Activated CD4-positive, alpha-beta T cell treated with anti-CD3 and anti-CD28 coated beads, Interleukin-2, amount 50 U/mL, for 24 hours (primary cell): ENCODE measurements around the gene EHMT1.

Experiments used
- DNase-seq, 2 donors: peaks; one replicate each; pipeline ENCODE4 v3.0.0-alpha.2; 2020; ENCODE audit warnings: low read depth in 1 of 2, low spot score in 1 of 2

The EHMT1 gene

DNA sequence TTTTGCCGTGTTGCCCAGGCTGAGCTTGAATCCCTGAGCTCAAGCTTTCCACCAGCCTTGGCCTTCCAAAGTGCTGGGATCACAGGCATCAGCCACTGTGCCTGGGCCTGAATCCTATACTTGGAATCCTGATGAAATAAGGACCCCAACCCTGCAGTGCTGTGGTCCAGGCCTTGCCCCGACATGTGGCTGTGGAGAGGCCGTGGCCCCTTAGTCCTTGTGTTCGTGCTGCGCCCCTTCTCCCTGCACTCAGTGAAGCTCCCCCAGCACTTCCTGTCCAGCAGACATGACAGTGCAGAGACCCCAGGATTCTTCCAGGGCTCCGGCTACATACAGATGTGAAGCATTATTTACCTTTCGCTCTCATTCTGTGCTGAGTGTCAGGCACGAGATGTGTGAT, 52.9 kb downstream of the EHMT1 start:
- DNase-seq: no peak

- peak in 1 of 2 donors; percentile 33 for DNase-seq
Measured at GRCh38 chr9:137672907-137673791, 54.3 kb downstream of the EHMT1 start.

DNA sequence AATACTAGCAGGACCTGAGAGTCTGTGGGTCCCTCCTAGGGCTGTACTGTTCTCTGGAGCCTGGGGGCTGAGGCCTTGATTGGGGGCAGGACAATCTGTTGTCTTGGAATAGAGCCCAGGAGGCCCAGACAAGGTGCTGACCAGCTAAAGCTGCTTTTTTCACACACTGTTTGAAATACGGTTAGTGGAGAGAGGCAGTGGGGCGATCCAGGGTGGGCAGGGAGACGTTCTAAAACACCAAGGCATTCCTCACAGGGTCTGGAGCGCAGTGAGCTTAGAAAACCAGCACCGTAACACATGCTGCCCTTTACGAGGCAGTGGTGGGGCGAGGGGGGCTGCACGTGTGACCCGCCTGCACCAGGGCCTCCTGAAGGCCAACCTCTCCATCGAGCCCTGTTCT, 55.1 kb downstream of the EHMT1 start:
- no peak for DNase-seq

GRCh38 chr9:137674307-137674975, 55.6 kb downstream of the EHMT1 start:
- DNase-seq: no peak

DNA sequence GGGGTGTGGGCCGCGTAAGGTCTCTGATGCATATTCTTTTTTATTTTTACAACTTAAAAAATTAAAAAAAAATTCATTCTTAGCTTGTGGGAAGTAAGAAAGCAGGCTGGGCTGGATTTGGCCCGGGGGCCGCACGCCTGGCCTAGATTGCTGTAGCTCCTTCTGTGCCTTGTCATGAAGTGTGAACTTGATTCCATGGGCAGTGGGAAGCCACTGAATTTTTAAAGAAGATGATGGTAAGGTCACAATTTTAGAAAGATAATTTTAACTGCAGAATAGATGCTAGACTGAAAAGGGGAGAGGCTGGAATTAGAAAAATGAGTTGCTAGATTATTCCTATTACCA, 56.1 kb downstream of the EHMT1 start:
- DNase-seq: no peak

DNA sequence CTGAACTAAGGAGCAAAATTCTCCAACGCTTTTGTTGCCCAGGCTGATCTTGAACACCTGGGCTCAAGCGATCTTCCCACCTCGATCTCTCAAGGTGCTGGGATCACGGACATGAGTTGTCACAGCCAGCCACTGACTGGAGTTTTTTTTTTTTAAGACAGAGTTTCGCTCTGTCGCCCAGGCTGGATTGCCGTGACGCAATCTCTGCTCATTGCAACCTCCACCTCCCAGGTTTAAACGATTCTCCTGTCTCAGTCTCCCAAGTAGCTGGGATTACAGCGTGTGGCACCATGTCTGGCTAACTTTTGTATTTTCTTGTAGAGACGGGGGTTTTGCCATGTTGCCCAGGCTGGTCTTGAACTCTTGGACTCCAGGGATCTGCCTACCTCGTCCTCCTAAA, 58.2 kb downstream of the EHMT1 start:
- DNase-seq: no peak

GRCh38 chr9:137678202-137678601, 59.4 kb downstream of the EHMT1 start:
- no peak for DNase-seq

- no peak for DNase-seq
Measured at GRCh38 chr9:137679249-137679648, 60.4 kb downstream of the EHMT1 start.

DNA sequence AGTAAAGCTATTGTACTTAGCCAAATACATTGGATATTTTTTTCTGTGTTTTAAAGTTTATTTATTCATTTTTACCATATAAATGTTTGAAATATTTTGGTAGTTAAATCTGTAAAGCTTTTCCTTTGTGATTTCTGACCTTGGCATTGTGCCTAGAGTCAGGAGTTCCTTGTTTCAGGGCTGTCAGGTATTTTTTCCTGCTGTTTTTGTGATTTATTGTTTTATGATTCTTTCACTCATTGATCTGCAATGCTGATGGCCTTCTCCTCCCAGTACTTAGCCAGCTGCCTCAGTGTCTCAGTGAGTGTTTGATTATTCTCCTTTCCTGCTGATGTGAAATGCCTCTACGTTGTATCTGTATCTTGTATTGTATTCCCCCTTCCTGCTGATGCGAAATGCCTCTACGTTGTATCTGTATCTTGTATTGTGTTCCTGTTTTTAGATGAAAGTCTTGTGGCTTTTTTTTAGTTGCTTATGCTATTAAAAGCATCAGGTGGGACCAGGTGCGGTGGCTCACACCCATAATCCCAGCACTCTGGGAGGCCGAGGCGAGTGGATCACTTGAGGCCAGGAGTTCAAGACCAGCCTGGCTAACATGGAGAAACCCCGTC, 61.0 kb downstream of the EHMT1 start:
- no peak for DNase-seq

DNA sequence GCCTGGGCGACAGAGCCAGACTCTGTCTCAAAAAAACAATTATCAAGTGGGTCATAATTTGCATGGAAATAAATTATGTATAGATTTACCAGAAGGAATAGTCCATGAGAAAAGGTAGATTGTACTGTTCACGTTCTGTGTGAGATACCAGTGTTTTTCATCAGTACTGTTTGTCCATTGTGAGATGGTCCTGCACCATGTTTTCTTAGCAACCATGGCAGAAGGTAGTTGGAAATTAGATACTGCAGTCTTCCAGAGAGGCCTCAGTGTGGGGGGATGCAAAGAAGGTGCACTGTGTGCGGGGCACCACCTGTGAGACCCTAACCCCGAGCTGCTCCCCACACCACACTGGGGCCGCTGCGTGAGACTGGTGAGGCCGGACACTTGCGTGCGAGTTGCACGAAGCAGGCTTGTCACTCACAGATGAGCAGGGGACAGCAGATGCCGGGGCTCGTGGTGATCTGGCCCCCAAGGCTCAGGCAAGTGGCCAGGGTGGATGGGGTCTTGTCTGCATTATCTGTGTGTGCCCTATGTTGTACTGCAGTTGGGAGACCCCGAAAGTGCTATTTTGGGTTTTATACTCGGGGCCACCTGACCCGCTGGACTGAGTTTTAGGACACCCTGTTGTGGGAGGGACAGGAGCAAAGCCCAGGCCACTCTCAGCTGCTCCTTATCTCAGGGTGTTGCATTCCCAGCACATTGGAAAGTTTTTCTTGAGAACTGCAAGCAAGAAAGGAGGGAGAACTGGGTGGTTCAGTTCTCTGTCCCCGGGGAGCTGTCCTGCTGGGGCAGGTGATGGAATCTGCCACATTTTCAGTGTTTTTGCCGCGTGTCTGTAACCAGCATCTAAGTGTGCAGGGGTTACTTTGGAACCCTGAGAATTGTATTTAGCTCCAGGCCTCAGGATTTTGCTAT, 61.9 kb downstream of the EHMT1 start:
- DNase-seq: no peak

DNA sequence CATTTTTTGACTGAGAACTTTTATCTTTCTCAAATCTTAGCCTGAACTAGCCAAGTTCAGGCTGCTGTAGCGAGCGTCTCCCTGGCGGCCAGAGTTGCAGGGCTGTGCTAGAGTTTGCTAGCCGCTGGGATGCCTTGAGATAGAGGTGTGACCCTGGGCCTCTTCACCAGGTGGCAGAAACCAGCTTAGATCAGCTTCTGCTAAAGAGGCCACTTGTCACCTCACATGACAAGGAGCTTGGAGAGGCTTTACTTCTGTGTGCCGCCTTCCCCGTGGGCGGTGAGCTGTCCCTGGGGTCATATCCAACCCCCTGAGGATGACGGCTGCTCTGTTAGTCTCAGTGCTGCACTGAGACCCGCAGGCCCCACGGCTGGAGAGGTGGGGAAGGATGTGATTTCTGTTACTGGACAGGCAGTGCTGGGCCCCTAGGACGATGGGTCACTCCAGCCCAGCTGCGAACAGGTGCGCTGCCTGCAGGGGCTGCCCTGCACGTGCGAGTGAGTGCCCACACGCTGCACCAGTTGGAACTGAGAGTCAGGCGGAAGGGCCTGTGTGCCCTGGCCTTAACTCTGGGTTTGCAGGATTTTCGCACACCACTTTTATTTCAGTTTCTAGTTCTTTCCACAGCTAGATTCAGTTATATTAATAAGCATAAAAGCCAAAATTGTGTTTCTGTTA, 63.8 kb downstream of the EHMT1 start:
- DNase-seq: no peak

DNA sequence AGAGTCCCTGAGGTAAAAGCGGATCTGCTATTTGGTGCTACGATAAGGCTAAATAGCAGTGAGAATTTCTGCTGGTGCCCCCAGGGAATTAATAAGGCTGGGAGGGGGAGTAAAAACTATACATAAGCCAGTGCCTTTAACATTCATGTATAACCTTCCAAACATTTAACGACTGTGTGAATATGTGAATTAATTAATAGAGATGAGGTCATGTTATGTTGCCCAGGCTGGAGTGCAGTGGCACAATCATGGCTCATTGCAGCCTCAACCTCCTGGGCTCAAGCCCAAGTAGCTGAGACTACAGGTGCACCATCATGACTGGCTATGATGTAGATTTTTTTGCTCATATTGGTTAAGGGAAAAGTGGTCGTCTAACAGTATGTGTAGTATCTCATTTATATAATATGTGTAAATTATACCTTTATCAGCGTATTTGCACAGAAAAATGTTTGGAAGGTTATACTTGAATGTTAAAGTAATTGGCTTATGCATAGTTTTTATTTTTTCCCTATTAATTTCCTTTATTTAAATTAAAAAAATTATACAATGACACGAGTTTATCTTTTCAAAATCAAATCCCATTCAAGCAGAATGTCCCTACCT, 64.6 kb downstream of the EHMT1 start:
- DNase-seq: no peak

GRCh38 chr9:137685035-137685740, 66.4 kb downstream of the EHMT1 start:
- no peak for DNase-seq

GRCh38 chr9:137685741-137686420, 67.1 kb downstream of the EHMT1 start:
- no peak for DNase-seq

DNA sequence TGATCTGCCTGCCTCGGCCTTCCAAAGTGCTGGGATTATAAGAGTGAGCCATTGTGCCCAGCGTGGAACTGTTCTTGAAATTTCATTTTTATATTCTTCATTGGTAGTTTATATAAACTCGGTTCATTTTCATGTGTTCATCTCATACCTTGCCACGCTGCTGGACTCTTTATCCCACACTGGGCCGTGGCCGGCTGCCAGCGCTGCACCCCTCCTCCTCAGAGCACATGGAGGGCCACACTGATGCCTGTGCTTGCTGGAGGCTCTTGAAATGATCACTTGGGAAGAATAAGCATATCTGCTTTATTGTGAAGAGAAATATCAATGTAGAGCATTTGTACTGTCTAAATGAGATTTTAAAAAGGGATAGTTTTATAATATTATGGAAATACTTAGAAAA, 69.5 kb downstream of the EHMT1 start:
- DNase-seq: no peak

DNA sequence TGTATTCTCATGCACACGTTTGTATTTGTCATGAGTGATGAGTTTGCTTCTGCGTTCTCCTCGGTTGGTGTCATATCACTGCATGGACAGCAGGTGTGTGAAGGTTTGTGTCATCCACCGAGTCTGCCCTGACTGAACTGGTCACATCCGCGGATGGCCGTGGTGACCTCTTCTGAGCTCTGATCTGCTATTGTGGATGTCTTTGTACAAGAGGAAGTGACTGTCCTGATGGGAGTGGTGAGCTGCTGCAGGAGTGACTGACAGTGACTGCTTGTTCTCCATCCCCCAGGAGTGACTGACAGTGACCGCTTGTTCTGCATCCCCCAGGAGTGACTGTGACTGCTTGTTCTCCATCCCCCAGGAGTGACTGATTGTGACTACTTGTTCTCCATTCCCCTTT, 69.9 kb downstream of the EHMT1 start:
- DNase-seq: no peak

DNA sequence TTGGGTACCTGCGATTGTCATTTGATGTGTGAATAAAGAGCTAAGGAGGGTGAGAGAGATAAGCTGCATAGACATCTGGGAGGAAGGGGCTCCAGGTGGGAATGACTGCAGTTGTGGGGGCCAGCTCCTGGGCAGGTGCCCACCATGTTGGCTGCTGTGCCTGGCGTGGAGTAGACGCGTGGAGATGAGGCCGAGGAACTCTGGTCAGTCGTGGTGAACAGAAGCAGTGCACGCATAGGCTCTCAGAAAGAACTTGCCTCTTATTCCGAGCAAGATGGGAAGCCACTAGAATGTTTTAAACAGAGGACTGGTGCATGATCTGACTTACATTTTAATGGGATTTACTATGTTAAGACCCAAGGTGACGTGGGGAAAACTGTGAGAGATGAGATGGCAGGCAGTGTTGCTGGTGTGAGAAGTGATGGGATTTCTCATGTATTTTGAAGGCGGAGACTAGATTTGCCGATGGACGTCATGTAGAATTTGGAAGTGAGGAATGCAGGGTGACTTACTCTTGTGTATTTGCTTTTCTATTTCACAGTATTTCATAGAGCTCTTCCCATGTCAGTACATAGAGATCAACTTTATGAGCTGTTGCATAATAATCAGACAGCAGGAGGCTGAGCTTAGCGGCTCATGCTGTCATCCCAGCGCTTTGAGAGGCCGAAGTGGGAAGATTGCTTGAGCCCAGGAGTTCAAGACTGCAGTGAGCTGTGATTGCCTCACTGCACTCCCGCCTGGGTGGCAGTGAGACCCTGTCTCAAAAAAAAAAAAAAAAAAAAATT, 71.1 kb downstream of the EHMT1 start:
- no peak for DNase-seq

- no peak for DNase-seq
Measured at GRCh38 chr9:137690930-137691645, 72.3 kb downstream of the EHMT1 start.
